GM12878 (cell line): ENCODE data around the gene KHDC1L.

Experiments
- ATF3 ChIP-seq: IDR thresholded peaks from 2 replicates; pipeline ENCODE4 v1.6.1; 2011; ENCODE audit warnings: low read depth, mild to moderate bottlenecking, low read length, moderate library complexity, borderline replicate concordance; ENCODE audit errors: extremely low read depth
- ATF7 ChIP-seq: fragments of 450-650 bp; IDR thresholded peaks from 2 replicates; pipeline ENCODE4 v1.6.1; 2016; ENCODE audit warnings: low read depth, mild to moderate bottlenecking
- CTCF ChIP-seq, 3 experiments: IDR thresholded peaks in 2 of 3; conservative IDR thresholded peaks in 1 of 3; 2 replicates each; pipeline ENCODE4 v1.5.1; 2011; ENCODE audit warnings: low read depth in 3 of 3, low read length in 3 of 3, mild to moderate bottlenecking in 3 of 3, control low read depth in 2 of 3, moderate library complexity in 2 of 3, inconsistent platforms in 1 of 3, mixed read lengths in 1 of 3; ENCODE audit not compliant: control insufficient read depth in 2 of 3, insufficient read depth in 1 of 3; ENCODE audit errors: extremely low read depth in 1 of 3
- ELK1 ChIP-seq: IDR thresholded peaks from 2 replicates; pipeline ENCODE4 v1.6.1; 2012; ENCODE audit warnings: low read depth, low read length, improper control_type of control experiment
- EZH2 ChIP-seq: IDR thresholded peaks from 2 replicates; pipeline ENCODE4 v1.6.1; 2012; ENCODE audit warnings: low read depth, mild to moderate bottlenecking, control low read depth, inconsistent platforms, low read length, borderline replicate concordance; ENCODE audit not compliant: control insufficient read depth
- GABPA ChIP-seq: IDR thresholded peaks from 2 replicates; pipeline ENCODE4 v1.6.1; 2014; ENCODE audit warnings: antibody characterized with exemption, low read depth, mild to moderate bottlenecking, inconsistent platforms
- IRF4 ChIP-seq: IDR thresholded peaks from 2 replicates; pipeline ENCODE4 v1.6.1; 2011; ENCODE audit warnings: low read depth, low read length
- MAX ChIP-seq: IDR thresholded peaks from 2 replicates; pipeline ENCODE4 v1.6.1; 2012; ENCODE audit warnings: low read depth, low read length, improper control_type of control experiment
- MLLT1 ChIP-seq: fragments of 450-650 bp; IDR thresholded peaks from 2 replicates; pipeline ENCODE4 v1.6.1; 2016; ENCODE audit warnings: mild to moderate bottlenecking
- NBN ChIP-seq: fragments of 450-650 bp; IDR thresholded peaks from 2 replicates; pipeline ENCODE4 v1.6.1; 2016

- TF ChIP-seq CTCF (IDR thresholded peaks at IDR 0.05 in 2 of 3, conservative IDR thresholded peaks at IDR 0.05 in 1 of 3; ENCODE audit: control insufficient read depth in 2 of 3, extremely low read depth in 1 of 3, insufficient read depth in 1 of 3, low read depth in 3 of 3, low read length in 3 of 3) (no peak), ATF3 (no peak), NBN (no peak), EZH2 (no peak), MAX (no peak), GABPA (no peak), ELK1 (no peak), ATF7 (no peak), MLLT1 (no peak), IRF4 (no peak)
Observed at GRCh38 chr6:73200247-73200646, 25.0 kb downstream of the KHDC1L start.
